Measurements from ENCODE around the gene DRAM1.
"Not testable (repeated sequence)": the region's sequence is repeated elsewhere in the genome, so short reads cannot be mapped to it uniquely, and the experiment has no call there.

DRAM1 gene

GRCh38 chr12:101908395-101908794, 31.0 kb downstream of the DRAM1 start:
- no peak for DNase-seq

GRCh38 chr12:101909646-101910045, 32.3 kb downstream of the DRAM1 start:
- no peak for DNase-seq

- no peak for DNase-seq
Observed at GRCh38 chr12:101915841-101916240, 38.5 kb downstream of the DRAM1 start.

- not testable (repeated sequence) for DNase-seq
Observed at GRCh38 chr12:101918805-101919204, 41.4 kb downstream of the DRAM1 start.

GRCh38 chr12:101919447-101919846, 42.1 kb downstream of the DRAM1 start:
- no peak for DNase-seq

- DNase-seq, result no peak
Observed at GRCh38 chr12:101920906-101921305, 43.5 kb downstream of the DRAM1 start.

- no peak for DNase-seq
Observed at GRCh38 chr12:101923045-101923718, 45.8 kb downstream of the DRAM1 start.

GRCh38 chr12:101924618-101925017, 47.2 kb downstream of the DRAM1 start:
- DNase-seq, result no peak

- DNase-seq, result no peak
Observed at GRCh38 chr12:101925361-101925760, 48.0 kb downstream of the DRAM1 start.

- no peak for DNase-seq
Observed at GRCh38 chr12:101925935-101926334, 48.6 kb downstream of the DRAM1 start.

- no peak for DNase-seq
Observed at GRCh38 chr12:101927036-101927435, 49.7 kb downstream of the DRAM1 start.

- DNase-seq, result no peak
Observed at GRCh38 chr12:101927999-101928398, 50.6 kb downstream of the DRAM1 start.

- no peak for DNase-seq
Observed at GRCh38 chr12:101928556-101928955, 51.2 kb downstream of the DRAM1 start.

GRCh38 chr12:101929365-101930041, 52.1 kb downstream of the DRAM1 start:
- DNase-seq, result no peak

- DNase-seq, result no peak
Observed at GRCh38 chr12:101931498-101932326, 54.3 kb downstream of the DRAM1 start.

- no peak for DNase-seq
Observed at GRCh38 chr12:101933866-101934514, 56.6 kb downstream of the DRAM1 start.

GRCh38 chr12:101935890-101936746, 58.7 kb downstream of the DRAM1 start:
- DNase-seq, result no peak

GRCh38 chr12:101939306-101939705, 61.9 kb downstream of the DRAM1 start:
- DNase-seq, result no peak

GRCh38 chr12:101939856-101940265, 62.5 kb downstream of the DRAM1 start:
- DNase-seq, result peak; percentile 29

GRCh38 chr12:101940400-101940950, 63.1 kb downstream of the DRAM1 start:
- DNase-seq, result no peak

GRCh38 chr12:101941306-101942249, 64.2 kb downstream of the DRAM1 start:
- no peak for DNase-seq

All from NCI-H2081 treated with DMSO at 0.1 percent for 48 hours (cell line).